Fibroblast of peridontal ligament (primary cell): Measurements from ENCODE around the gene CHMP2B.

Experiments
- DNase-seq: peaks from one replicate; pipeline ENCODE4 v3.0.0-alpha.2; 2010; ENCODE audit errors: extremely low read depth

The CHMP2B gene, protein sequence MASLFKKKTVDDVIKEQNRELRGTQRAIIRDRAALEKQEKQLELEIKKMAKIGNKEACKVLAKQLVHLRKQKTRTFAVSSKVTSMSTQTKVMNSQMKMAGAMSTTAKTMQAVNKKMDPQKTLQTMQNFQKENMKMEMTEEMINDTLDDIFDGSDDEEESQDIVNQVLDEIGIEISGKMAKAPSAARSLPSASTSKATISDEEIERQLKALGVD

DNA sequence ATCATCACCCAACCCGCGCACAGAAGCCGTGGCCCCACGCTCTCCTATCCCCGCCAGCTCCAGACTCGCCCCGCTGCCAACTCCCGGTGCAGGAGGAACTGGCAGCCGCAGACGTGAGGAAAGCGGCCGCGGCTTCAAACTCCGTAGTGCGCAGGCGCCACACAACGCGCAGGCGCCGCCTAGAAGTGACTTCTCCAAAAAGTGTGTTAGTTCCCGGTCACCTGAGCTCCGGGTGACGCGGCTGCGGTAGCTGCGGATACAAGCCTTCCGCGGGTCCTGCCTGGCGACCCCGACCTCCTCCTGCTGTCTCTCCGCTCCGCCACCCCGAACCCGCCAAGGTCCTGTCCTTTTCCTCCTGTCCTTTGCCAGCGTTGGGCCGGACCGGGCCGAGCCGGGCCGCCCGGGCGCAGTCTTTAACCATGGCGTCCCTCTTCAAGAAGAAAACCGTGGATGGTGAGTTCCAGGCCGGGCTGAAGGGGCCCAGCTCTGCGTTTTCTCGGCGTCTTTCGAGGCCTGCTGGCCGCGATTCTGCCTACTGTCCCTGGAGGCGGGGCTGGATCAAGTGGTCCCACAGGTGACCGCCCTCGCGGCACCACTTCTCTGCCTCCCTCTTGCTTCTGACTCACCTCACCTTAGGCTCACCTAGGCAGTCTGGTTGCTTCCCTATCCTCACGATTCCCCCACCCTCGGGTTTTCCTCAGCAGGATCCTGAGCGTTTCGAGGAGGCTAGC lies at the start of gene CHMP2B:
Gene CHMP2B, plus strand, starts transcription at position 206 of the 731 bp plus-strand sequence. Its CDS starts 214 bp downstream, at position 420.
- DNase-seq, result peak; percentile 91

DNA sequence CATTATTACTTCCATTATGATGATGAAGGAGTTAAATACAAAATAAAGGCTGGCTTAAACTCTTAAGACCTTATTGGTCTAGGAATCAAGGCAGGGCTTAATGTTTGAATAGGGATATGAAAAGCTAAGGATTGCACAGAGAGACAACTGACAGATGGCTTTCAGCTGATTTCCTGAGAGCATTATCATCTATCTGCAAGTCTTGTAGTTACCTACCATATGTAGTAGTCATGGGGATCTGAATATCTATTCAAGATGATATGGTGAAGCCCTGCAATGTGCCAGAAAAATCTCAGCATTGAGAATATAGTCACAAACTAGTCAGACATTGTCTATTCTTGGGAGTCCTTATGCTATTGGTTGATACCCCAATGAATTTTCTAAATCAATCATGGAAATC lies 47.5 kb upstream of the CHMP2B start:
- no peak for DNase-seq

DNA sequence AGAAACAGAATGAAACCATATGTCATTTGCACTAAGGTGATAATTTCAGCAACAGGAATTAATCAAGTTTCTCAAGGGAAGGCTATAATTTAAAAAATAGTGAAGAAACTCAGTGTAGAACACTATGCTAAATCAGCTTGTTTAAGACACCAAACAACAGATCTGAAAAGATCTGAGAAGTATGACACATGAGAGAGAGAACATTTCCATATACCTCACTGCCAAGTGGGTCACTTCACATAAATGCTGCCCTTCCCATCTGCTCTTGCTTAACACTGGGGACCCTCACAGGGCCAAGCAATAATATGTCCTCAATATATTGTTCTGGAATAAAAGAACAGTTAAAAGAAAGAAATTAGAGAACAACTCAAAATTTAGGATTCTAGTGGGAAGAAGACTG lies 45.6 kb upstream of the CHMP2B start:
- no peak for DNase-seq

DNA sequence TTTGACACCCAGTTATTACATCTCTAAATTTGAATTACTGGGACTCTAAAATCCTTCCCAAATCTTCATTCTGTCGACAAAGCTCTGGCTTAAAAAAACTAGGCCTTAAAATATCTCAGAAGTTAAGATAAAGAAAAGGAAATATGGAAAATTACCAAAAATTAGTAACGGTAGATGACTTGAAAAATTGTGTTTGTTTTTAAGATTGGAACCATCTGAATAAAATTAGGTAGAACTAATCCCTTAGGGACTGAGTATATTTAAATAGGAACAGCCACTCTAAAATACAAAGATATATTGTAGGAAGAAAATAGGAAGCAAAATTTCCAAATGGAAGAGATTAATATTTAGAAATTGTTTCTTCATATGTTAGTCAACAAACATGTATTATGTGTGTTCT lies 45.1 kb upstream of the CHMP2B start:
- DNase-seq, result no peak

DNA sequence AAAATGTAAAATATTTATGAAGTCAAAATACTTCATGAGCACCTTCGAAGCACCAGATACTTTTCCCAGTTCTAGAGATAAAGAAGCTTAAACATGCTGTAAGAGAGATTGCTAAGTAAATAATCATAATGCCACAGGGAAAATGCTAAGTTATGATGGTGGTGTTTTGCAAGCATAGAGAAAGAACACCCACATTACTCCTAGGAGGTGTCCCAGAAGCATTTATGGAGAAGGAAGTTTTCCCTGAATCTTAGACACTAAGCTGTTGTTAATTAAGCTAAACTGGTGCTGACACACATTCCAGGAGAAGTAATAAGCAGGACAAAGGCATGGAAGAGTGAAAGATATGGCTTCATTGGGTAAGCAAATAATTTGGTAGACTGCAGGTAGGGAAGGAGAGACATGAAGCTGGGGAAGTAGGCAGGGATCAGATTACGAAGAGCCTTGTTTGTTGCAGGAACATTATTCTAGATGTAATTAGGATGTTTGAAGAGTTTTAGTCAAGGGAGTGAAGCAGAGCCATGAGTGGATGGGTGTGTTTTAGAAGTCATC lies 40.4 kb upstream of the CHMP2B start:
- DNase-seq, result no peak

DNA sequence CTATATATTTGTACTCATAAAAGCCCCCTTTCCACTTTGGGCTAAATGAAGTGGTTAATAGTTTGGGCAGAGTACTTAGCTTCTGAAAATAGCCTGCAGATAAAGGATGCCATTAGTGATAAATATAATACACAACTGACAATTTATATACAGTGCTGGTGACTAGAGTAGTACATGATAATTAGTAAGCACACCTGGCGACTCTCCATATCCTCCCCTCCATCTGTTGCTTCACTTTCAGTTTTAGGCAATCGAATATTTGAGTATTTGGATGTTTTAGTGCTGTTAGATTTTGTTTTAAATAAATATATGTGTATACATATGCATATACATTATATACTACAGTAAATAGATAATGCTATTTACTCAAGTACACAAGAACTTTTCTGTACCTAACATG lies 35.9 kb upstream of the CHMP2B start:
- peak; percentile 8 for DNase-seq

DNA sequence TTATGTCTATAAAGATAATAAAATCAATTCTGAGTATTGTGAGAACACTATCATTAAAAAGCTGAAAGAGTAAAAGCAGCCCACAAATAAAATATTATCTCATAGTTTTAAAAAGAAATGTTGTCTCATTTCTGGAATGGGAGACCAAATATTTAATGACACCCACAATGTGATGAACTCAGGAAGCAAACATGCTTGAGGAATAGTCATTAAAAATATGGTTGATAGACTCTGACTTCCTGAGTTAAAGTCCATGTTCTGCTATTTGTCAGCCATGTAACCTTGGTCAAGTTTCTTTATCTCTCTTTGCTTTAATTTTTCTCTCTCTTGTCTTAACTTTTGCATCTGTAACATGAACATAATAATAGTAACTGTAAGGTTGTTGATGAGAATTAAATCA lies 35.5 kb upstream of the CHMP2B start:
- DNase-seq, result no peak

DNA sequence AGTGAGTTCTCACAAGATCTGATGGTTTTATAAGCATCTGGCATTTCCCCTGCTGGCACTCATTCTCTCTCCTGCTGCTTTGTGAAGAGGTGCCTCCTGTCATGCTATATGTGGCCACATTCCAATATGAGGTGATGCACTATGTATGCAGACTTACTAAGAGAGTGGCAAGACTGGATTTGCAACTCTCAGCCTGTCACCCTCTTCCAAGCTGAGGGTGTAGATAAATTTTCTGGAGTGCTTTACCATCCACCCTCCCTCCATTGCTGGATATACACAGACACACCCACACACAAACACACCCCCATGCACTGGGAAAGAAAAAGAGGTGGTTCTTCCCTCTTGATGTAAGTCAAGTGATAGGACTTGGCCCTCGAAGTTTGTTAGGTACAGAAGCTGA lies 30.2 kb upstream of the CHMP2B start:
- DNase-seq, result no peak

DNA sequence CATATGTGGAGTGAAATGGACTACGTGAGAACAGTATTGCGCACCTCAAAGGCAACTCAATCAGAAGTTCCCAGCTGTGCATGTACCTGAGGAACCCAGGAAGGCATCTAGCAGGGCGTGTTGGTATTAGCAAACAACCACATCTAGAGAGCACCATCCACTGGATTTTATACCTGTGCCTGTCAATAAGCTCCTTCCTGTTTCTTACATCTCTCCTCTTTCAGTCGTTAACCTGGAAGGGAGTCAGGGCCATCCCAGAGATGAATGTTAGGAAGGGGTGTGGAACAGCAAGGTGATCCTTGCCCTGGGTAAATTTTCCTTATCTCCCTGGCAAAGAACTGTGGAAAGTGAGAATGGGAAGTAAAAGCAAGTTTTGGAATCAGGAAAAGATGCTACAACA lies 29.6 kb upstream of the CHMP2B start:
- no peak for DNase-seq

DNA sequence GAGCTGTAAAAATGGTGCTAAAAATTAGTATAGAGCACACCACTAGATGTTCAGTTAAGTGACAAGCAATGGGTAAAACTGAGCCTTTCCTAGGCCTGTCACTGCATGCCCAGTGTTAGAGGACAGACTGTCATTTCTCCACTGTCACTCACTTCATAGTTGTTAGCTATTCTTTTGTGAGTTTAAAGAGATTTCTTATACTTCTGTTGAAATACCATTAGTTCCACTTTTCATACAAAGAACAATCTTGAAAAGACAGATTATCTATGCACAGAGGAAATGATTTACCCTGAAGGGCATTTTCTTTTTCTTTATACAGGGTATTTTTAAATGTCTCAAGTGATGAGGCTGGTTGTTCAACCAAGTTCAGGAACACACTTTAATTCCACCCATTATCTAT lies 28.3 kb upstream of the CHMP2B start:
- DNase-seq, result no peak

DNA sequence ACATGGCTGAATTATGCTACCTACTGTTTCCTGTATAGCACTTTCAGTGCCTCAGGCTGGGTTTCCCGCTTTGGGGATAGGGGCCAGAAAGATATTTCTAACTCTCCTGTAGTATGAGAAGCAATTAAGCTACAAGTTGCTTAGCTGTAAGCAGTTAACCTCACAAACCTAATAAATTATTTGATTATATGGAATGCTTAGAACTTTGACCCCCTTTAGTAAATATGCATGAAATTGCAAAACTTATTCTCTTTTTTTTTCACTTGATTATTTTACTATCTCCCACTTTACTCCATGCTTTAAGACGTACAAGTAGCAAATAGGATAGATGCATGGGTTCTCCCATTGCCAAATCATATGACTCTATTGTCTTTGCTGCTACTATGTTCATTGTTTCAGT lies 27.5 kb upstream of the CHMP2B start:
- no peak for DNase-seq

DNA sequence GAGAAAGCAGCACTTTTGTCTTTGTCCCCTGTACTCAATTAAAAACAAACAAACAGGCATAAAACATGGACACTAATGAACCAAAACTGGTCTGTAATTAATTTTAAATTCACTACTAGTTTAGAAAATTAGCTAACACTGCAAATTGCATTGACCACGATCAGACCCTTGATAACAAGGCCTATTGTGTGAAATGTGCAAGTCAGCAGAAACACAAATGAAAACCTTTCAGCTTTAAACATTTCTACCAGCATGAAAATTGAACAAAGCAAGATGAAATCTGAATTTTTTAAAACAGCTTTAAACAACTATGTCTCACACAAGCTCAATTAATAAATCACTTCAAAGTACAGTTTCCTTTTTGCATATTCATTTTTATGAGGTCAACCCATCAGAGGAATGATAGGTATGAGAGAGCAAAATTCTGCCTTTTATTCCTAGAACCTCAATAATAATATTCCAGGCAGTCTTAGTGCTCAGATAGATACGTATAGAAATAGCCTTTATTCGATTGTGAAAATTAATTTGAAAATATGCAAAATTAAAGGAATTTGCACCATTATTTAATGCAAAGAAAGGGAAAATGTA lies 27.0 kb upstream of the CHMP2B start:
- no peak for DNase-seq

DNA sequence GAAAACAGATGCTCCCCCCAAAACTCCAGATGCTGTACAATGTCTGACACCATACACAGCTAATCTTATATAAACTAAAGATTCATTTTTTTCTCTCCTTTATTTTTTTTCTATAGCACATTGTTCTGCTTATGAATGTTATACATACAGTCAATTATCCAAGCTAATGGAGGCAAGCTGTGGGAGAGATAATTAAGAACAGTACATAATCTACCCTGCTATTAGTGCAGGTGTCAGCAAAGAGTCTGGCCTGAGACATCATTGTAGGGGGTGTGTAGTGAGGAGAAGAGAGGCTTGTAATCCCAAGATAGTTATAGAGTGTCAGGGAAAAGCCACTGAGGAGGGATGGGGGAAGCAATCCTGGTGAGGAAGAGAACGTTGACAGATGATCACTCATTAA lies 25.4 kb upstream of the CHMP2B start:
- DNase-seq, result no peak

DNA sequence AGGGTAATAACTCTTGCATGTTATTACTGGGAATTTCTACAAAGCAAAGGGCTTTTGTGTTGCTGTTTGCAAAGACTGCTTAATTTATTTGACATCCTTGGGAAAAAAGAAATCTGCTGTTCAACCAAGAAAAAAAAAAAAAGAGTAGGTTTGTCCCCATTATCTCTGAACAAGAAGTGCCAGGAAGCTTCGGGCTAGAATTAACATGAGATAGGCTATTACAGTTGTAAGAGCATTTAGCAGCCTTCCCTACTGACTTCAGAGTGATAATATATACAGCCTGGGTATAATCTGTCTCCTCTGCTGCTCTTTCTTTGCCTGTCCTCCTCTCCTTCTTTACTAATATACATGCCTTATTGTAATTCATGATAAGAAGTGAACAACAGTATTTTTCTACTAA lies 23.3 kb upstream of the CHMP2B start:
- no peak for DNase-seq

DNA sequence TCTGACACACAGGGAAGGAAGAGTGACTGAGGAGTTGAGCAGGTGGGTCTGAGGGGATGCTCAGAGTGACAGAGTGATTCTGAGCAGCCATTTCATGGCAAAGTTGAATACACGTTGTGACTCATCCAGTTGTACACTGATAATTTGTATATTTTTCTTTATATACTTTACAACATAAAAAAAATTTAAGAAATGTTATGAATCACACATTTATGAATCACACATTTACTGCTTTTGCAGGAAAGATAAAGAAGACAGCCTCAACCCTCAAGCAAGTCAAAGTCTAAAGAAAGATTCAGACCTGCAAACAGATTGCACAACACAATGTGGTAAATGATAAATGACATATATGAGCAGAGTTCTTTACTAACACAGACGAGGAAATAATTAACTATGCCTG lies 21.0 kb upstream of the CHMP2B start:
- DNase-seq, result peak; percentile 56

DNA sequence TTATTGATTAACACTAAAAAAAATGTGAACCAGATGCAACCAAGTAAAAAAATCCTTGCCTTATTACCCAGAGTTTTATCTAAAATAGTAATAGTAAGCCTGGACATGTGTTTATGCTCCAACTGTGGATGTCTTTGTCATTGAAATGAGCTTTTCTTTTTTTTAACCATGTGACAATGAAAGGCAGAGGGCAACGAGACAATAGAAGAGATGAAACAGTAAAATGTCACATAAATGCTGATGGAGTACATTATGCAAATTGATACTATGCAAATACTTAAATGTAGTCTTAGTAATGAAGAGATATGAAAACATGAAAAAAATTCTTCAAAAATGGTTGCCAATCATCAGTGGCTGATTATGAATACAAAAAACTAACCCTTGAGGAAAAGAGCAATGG lies 20.5 kb upstream of the CHMP2B start:
- no peak for DNase-seq

DNA sequence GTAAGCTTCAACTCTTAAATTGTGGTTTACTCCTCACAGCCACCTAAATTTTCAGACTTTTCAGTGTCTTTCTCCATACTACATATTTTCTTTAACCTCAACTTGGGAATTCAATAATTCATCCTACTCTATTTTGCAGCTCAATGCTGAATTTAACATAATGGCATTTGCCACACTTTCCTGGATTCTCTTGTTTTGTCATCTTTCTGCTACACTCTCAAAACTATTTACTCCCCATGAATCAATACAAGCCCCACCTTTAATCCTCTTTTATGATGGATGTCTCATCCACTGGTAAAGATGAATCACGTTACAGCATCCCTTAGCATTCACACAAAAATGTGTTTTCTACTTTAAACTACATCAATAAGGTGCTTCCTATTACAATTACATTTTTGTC lies 19.6 kb upstream of the CHMP2B start:
- peak; percentile 8 for DNase-seq

DNA sequence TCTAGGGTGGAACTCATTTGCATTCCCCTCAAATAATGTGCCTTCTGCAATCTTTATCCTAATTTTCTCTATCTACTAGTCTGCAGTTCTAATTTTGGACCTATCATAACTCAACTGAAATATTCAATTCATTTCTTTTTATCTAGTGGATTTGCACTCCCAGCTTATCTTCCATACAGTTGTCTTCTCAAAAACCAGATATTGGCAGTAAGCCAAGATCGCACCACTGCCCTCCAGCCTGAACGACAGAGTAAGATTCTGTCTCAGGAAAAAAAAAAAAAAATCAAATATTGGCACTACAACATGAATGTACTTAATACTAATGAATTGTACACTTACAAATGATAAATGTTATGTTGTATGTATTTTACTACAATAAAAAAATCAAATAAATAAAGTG lies 18.0 kb upstream of the CHMP2B start:
- no peak for DNase-seq

DNA sequence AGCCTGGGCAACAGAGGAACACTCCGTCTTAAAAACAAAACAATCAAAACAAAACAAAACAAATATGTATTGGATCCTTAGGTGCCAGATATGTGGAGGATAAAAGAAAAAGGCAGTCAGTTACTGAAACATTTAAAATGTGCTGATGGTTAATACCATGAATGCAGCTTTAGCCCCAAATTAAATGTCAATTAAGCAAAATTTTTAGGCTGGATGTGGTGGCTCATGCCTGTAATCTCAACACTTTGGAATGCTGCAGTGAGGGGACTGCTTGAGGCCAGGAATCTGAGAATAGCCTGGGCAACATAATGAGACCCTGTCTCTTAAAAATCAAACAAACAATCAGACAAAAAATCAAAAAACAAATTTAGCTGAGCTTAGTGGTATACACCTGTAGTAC lies 8.5 kb upstream of the CHMP2B start:
- DNase-seq, result no peak

DNA sequence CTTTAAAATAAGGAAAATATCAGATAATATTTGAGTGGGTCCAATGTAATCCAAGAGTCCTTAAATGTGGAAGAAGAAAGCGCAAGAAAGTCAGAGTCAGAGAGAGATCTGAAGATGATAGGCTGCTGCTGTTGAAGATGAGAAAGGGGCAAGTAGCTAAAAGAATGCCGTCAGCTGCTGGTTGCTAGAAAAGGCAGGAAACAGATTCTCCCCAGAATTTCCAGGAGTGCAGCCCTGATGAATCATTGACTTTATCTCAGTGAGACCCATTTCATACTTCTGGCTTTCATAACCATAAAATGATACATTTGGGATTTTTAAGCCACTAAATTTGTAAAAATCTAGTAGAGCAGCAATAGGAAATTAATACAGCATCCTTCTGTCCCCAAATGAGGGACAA lies 7.5 kb upstream of the CHMP2B start:
- no peak for DNase-seq

DNA sequence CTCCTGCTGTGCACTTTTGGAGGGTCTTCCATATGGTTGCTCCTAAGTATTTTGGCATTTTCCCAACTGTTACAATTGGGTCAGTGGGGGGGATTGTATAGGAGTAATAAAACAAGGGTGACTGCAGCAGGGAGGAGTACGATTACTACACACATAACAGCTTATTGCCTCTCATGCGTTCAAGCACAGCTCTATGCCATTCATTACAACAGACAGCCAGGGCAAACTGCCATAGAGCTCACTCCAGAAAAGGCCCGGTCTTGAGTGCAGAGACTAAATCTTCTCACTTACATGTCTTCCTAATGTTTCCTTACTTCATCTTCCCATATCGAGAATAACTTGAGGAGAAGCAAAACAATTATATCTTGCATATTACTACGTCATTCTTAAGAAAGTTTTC lies 1.4 kb upstream of the CHMP2B start:
- DNase-seq, result peak; percentile 2

DNA sequence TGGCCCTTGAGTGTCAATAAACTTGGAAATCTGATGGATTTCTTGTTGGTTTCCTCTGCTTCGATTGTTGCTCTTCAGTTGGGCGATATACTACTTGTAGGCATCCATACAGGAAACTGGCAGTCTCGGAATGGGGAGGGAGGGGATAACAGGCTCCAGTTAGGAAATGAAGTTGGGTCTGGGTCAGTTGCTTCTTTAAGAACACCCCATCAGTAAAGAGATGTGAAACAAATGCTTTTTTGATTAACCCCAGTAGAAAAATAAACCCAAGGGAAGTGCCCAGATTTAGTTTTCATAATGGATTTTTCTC lies 681 bp downstream of the CHMP2B start:
- peak; percentile 25 for DNase-seq

DNA sequence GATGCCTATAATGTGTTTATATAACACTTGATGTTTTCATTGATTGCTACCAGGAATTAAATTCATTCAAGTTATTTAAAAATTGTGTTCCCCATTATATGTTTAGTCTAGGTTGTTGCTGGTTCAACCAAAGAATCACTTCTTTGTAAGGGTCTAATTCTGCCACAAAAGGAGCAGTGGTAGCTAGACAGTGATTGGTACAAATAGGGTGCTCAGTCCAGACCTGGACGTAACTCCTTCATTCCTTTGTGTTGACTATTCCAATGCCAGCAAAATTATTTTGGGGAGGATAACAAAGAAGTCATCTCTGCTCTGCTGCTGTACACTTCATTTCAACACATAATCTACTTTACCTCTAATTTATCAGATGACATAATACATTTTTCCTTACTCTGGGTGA lies 1.2 kb downstream of the CHMP2B start:
- peak; percentile 32 for DNase-seq
